PC-9 (cell line): Measurements from ENCODE around the gene SLC9A3. TPM values are rescaled to one million over a fixed set of nuclear protein-coding genes. Genes with fewer than 3 reads are reported as not detected.

ENCODE experiments used
- BruUV-seq: library from RNA; stranded (reverse); fragments of 400-500 nt; replicated peaks from 2 replicates; lab custom pipeline; 2021; lab: Mats Ljungman, UMichigan
- CTCF ChIA-PET: fragments of 300-600 bp; sonication (Branson Sonifier 250); formaldehyde crosslinking; loops from one replicate; lab custom pipeline; 2022; ENCODE audit warnings: antibody characterized with exemption; lab: Charles Lee
- POLR2A ChIA-PET: fragments of 300-600 bp; sonication (Branson Sonifier 250); formaldehyde crosslinking; loops from one replicate; lab custom pipeline; 2022; ENCODE audit warnings: antibody characterized with exemption; ENCODE audit not compliant: unreplicated experiment; lab: Charles Lee
- DNase-seq, 2 experiments: peaks; one replicate each; pipeline versions ENCODE4 v3.0.0 to v3.0.0-alpha.2; 2015 to 2022; ENCODE audit warnings: mixed read lengths in 1 of 2
- H2AFZ ChIP-seq: fragments of 200-600 bp; sonication (generic); 2 replicates; pipeline ENCODE4 v1.8.1; 2017; ENCODE audit warnings: antibody characterized with exemption
- H3F3A ChIP-seq: fragments of 200-600 bp; sonication (generic); 2 replicates; pipeline ENCODE4 v1.8.1; 2017; ENCODE audit warnings: antibody characterized with exemption, mild to moderate bottlenecking, low read depth; ENCODE audit not compliant: insufficient read depth
- H3K27ac ChIP-seq: fragments of 200-600 bp; sonication (generic); 2 replicates; pipeline ENCODE4 v1.6.1; 2016; ENCODE audit warnings: mixed run types
- H3K27me3 ChIP-seq: fragments of 200-600 bp; sonication (generic); 2 replicates; pipeline ENCODE4 v1.6.1; 2016; ENCODE audit warnings: low read depth, mixed run types; ENCODE audit not compliant: insufficient read depth
- H3K36me3 ChIP-seq: fragments of 200-600 bp; sonication (generic); 2 replicates; pipeline ENCODE4 v1.6.1; 2016; ENCODE audit warnings: low read depth, mixed run types
- H3K4me1 ChIP-seq: fragments of 200-600 bp; sonication (generic); replicated peaks from 2 replicates; pipeline ENCODE4 v1.6.1; 2016; ENCODE audit warnings: mixed run types; ENCODE audit not compliant: insufficient read depth
- H3K4me2 ChIP-seq: fragments of 200-600 bp; sonication (generic); 2 replicates; pipeline ENCODE4 v1.6.1; 2017; ENCODE audit warnings: mixed run types
- H3K4me3 ChIP-seq: fragments of 200-600 bp; sonication (generic); 2 replicates; pipeline ENCODE4 v1.6.1; 2016; ENCODE audit warnings: mixed run types
- H3K79me2 ChIP-seq: fragments of 200-600 bp; sonication (generic); 2 replicates; pipeline ENCODE4 v1.6.1; 2017; ENCODE audit warnings: low read depth, mixed run types
- H3K9me2 ChIP-seq: fragments of 200-600 bp; sonication (generic); 2 replicates; pipeline ENCODE4 v1.8.1; 2017; ENCODE audit warnings: mild to moderate bottlenecking; ENCODE audit not compliant: insufficient read depth
- H3K9me3 ChIP-seq: fragments of 200-600 bp; sonication (generic); 2 replicates; pipeline ENCODE4 v1.8.1; 2016; ENCODE audit warnings: low read depth; ENCODE audit not compliant: insufficient read depth
- H4K20me1 ChIP-seq: fragments of 200-600 bp; sonication (generic); 2 replicates; pipeline ENCODE4 v1.8.1; 2017; ENCODE audit not compliant: insufficient read depth
- EZH2 ChIP-seq: fragments of 200-600 bp; sonication (generic); IDR thresholded peaks from 2 replicates; pipeline ENCODE4 v1.8.0; 2017; ENCODE audit warnings: antibody characterized with exemption, low read depth
- intact Hi-C: fragments of 100-400 bp; cut with micrococcal nuclease; formaldehyde crosslinking; loops from one replicate; pipeline ENCODE4 v1.10.0; 2022; ENCODE audit not compliant: unreplicated experiment
- total RNA-seq: library from RNA; stranded (reverse); gene quantifications from 2 replicates; pipeline ENCODE4 v1.2.3, GENCODE V29; 2021
- TF ChIP-seq, protein P1 (sequence below): fragments of 200-600 bp; sonication (generic); conservative IDR thresholded peaks from 2 replicates; pipeline ENCODE4 v1.6.1; 2017; ENCODE audit warnings: mixed run types, antibody characterized with exemption, mild to moderate bottlenecking, moderate library complexity

The SLC9A3 gene
- total RNA-seq, 1 experiment from 2014 or later = 5.6 TPM

DNA sequence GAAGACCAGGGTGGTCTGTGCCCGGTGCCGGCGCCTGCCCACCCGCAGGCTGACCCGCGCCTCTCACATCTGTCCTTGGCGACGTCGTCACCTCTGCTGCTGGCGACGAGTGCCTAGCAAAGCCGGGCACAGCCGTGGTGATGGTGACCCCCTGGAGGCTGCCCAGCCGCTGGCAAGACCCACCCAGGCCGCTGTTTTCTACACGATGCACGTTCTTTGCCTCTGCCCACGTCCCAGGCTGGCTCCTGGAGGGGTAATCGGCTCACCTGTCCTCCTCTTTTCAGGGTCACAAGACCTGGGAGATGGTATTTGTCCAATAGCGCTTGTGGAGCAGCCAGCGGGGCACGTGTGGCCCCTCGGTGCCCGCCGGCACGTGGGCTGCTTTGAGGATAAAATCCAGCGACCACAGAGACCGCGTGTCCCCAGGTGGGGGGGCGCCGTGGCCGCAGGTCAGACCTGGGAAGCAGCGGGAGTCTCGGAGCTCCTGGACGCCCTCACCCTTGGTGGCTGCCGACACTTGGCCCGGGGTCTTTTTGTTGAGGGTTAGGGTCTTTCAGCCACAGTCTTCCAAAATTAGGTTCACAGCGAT lies 29.5 kb downstream of the SLC9A3 start:
- intact Hi-C loops = no loop called here
- TF ChIP-seq, protein P1, sequence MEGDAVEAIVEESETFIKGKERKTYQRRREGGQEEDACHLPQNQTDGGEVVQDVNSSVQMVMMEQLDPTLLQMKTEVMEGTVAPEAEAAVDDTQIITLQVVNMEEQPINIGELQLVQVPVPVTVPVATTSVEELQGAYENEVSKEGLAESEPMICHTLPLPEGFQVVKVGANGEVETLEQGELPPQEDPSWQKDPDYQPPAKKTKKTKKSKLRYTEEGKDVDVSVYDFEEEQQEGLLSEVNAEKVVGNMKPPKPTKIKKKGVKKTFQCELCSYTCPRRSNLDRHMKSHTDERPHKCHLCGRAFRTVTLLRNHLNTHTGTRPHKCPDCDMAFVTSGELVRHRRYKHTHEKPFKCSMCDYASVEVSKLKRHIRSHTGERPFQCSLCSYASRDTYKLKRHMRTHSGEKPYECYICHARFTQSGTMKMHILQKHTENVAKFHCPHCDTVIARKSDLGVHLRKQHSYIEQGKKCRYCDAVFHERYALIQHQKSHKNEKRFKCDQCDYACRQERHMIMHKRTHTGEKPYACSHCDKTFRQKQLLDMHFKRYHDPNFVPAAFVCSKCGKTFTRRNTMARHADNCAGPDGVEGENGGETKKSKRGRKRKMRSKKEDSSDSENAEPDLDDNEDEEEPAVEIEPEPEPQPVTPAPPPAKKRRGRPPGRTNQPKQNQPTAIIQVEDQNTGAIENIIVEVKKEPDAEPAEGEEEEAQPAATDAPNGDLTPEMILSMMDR = no peak
- no peak for TF ChIP-seq EZH2
- Histone ChIP-seq H3K4me3 (no peak overlapping the region), H3K9me2 (no peaks in the 10 kb centered on the region), H2AFZ (no peak overlapping the region), H3K36me3 (no peaks in the 10 kb centered on the region), H3K4me2 (no peak overlapping the region), H4K20me1 (no peaks in the 10 kb centered on the region; the same call in 1 of the 2 replicates), H3K79me2 (no peaks in the 10 kb centered on the region), H3K9me3 (no peaks in the 10 kb centered on the region), H3K27ac (no peak overlapping the region), H3K27me3 (peaks cover 87% of the 10 kb centered on the region), H3F3A (no peaks in the 10 kb centered on the region), H3K4me1 (no peaks in the 10 kb centered on the region)
- ChIA-PET CTCF (interaction anchor here (0.6 kb wide), 1 partner anchor 21 kb away, joined by 4 read pairs; no protein-coding TSS in a partner anchor), POLR2A (no interaction called here)
- DNase-seq = no peak
- no TSS peak for BruUV-seq

DNA sequence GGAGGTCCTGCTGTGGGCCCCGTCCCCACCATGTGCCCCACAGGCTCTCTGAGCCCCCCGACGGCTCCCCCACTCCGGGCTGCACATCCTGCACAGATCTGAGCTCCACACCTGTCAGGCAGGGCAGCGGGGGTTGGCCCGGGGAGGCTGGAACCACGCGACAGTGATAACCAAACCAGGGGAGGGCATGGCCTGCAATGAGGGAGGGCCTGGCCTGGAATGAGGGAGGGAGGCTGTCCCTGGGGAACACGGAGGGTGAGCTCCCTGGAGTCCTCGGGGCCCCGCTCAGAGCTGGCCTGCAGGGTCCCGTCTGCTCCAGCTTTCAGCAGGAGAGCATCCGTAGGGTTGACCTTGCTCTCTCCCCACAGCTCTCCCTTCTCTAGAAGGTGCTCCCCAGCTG lies 30.5 kb downstream of the SLC9A3 start:
- DNase-seq = no peak
- H4K20me1 ChIP-seq = no peaks in the 10 kb centered on the region; the same call in 1 of the 2 replicates
- no peaks in the 10 kb centered on the region for H3K36me3 ChIP-seq
- H3F3A ChIP-seq = no peaks in the 10 kb centered on the region
- H3K27ac ChIP-seq = no peak overlapping the region
- no peak for TF ChIP-seq EZH2
- TF ChIP-seq, protein P1 = no peak
- ChIA-PET POLR2A (no interaction called here), CTCF (no interaction called here)
- intact Hi-C loops = no loop called here
- H3K9me2 ChIP-seq = no peaks in the 10 kb centered on the region
- no peak overlapping the region for H2AFZ ChIP-seq
- no TSS peak for BruUV-seq
- peaks cover 77% of the 10 kb centered on the region for H3K27me3 ChIP-seq
- no peak overlapping the region for H3K4me3 ChIP-seq
- no peaks in the 10 kb centered on the region for H3K79me2 ChIP-seq
- no peaks in the 10 kb centered on the region for H3K4me1 ChIP-seq
- H3K4me2 ChIP-seq = no peak overlapping the region
- no peaks in the 10 kb centered on the region for H3K9me3 ChIP-seq

DNA sequence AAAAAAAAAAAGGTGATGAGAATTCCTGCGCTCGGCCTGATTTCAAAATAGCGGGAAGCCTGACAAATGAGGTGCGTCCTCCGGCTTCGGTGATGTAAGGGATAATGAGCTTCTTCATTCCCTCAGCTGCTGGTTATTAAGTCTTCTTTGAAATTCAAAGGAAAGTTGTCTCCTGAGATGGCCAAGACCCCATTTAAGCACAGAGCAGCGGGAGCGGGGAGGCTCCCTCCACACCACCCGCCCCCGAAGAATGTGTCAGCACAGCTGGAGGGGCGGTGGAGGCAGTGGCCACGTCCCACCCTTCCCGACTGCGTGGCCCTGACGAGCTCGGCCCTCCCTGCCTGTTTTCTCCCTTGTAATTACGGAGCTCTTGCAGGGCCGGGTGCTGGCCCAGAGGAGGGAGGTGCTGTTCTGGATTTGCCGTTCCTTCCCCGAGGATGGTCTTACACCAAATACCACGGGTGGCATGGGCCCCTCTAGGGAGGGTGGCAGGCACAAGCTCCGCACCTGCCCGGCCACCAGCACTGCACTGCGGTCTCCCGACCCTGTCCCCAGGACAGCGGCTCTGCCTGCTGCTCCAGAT lies 31.0 kb downstream of the SLC9A3 start:
- BruUV-seq = no TSS peak
- no peaks in the 10 kb centered on the region for H3K79me2 ChIP-seq
- H3K4me2 ChIP-seq = no peak overlapping the region
- peaks cover 71% of the 10 kb centered on the region for H3K27me3 ChIP-seq
- no peaks in the 10 kb centered on the region for H3F3A ChIP-seq
- no peak overlapping the region for H3K27ac ChIP-seq
- DNase-seq = no peak
- no peaks in the 10 kb centered on the region for H3K4me1 ChIP-seq
- H2AFZ ChIP-seq = no peak overlapping the region
- no peaks in the 10 kb centered on the region; the same call in 1 of the 2 replicates for H4K20me1 ChIP-seq
- TF ChIP-seq, protein P1 = no peak
- no peak; the same call in 1 of the 2 replicates for TF ChIP-seq EZH2
- no peaks in the 10 kb centered on the region for H3K9me2 ChIP-seq
- POLR2A ChIA-PET = no interaction called here
- CTCF ChIA-PET = no interaction called here
- H3K4me3 ChIP-seq = no peak overlapping the region
- intact Hi-C loops = no loop called here
- no peaks in the 10 kb centered on the region for H3K9me3 ChIP-seq
- H3K36me3 ChIP-seq = no peaks in the 10 kb centered on the region
